Breast epithelium (tissue), 3 donors: Measurements from ENCODE around the gene IPO4.

Source experiments
- POLR2A ChIP-seq: fragments of 450-650 bp; IDR thresholded peaks from one replicate; pipeline ENCODE4 v1.6.1; 2016; ENCODE audit warnings: antibody characterized with exemption, mild to moderate bottlenecking, moderate library complexity
- POLR2AphosphoS5 ChIP-seq, 3 donors: sonication (generic); formaldehyde crosslinking; IDR thresholded peaks; one replicate each; pipeline ENCODE4 v1.6.1; 2017; ENCODE audit warnings: antibody characterized with exemption in 3 of 3
- TF ChIP-seq, protein P1 (sequence below), 3 donors: fragments of 450-650 bp; IDR thresholded peaks; one replicate each; pipeline ENCODE4 v1.5.1; 2016 to 2017; ENCODE audit warnings: antibody characterized with exemption in 3 of 3, mild to moderate bottlenecking in 3 of 3, moderate library complexity in 3 of 3

DNA sequence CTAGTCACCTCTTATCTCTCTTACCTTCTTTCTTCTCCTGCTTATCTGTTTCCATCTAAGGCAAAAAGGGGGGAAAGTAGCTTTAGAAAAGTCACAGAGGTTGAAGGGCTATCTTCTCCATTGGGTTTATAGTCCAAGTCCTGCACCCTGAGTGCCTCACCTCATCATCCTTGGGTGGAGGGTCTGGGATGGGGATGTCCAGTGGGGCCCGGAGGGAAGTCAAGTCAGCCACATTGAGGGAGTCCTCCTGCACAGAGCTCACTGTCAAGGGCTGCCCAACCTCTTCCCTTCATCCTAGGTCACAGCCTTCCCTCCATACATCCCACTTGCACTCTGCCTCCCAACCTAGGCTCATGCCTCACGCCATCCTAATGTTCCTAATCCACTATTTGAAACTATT, 43.4 kb downstream of the IPO4 start:
- TF ChIP-seq POLR2A = no peak
- TF ChIP-seq, protein P1, sequence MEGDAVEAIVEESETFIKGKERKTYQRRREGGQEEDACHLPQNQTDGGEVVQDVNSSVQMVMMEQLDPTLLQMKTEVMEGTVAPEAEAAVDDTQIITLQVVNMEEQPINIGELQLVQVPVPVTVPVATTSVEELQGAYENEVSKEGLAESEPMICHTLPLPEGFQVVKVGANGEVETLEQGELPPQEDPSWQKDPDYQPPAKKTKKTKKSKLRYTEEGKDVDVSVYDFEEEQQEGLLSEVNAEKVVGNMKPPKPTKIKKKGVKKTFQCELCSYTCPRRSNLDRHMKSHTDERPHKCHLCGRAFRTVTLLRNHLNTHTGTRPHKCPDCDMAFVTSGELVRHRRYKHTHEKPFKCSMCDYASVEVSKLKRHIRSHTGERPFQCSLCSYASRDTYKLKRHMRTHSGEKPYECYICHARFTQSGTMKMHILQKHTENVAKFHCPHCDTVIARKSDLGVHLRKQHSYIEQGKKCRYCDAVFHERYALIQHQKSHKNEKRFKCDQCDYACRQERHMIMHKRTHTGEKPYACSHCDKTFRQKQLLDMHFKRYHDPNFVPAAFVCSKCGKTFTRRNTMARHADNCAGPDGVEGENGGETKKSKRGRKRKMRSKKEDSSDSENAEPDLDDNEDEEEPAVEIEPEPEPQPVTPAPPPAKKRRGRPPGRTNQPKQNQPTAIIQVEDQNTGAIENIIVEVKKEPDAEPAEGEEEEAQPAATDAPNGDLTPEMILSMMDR (IDR thresholded peaks at IDR 0.05) = no peak
- TF ChIP-seq POLR2AphosphoS5 (IDR thresholded peaks at IDR 0.05) = no peak
